GM18511 (cell line): ENCODE results near the gene CHCHD6.
"Not testable (repeated sequence)": the region's sequence is repeated elsewhere in the genome, so short reads cannot be mapped to it uniquely, and the experiment has no call there.

ENCODE experiments used
- ATAC-seq: cut with Tn5 transposase; IDR thresholded peaks from one replicate; pipeline ENCODE4 v1.9.1; 2021; ENCODE audit warnings: mild to moderate bottlenecking, moderate library complexity; ENCODE audit not compliant: unreplicated experiment

CHCHD6 gene

DNA sequence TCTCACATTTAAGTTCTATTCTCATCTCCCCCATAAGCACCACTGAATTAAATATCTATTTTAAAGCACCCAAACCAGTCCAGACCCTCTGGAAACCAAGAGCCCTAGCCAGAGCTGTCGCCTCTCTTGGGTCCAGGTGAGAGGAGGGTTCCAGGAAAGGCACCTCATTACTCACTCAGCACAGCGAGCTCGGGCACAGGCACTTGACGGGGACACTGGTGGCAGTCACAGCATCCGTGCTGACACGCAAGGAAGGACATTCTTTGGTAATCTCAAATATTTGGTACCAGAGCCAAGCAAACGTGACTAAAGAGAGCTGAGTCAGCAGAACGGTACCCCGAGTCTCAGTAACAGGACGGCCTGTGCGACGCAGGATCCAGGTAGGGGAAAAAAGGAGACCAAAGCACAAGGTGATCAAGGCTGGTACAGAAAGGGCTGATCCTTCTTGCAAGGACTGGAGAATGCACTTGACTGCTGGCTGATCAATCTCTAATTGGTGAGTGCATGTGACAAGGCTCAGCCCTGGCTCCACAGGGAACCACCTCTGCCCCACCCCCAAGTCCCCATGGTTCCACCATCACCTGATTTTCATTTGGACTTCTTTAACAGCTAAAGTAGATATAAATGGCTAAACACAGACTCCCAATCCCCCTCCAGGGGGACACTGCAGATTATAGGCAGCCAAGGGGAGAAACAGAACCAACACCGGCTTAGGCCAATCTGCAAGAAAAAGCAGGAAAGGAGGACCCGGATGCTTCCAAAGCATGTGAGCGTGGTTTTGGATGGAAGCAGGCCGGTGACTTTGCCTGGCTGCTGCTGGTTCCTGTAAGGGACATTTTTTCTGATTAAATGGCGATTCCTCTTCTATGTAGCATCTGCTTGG, 61.4 kb downstream of the CHCHD6 start:
- ATAC-seq, result no peak

DNA sequence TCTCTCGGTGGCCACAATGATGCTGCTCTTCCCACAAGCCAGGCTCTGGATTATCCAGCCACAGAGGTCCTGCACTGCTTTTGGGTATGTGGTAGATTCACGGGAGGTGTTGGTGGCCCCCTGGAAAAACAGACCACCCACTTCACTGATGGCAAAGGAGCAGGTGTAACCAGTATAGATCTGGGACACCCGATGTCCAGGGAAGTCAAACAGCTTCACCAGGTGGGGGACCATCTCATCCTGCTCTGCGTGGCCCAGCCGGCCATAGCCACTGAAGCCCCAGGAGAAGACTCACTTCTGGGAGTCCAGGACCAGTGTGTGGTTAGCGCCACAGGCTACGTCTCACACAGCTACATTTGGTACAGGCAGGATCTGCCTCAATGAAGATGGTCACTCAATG, 62.6 kb downstream of the CHCHD6 start:
- no peak for ATAC-seq

DNA sequence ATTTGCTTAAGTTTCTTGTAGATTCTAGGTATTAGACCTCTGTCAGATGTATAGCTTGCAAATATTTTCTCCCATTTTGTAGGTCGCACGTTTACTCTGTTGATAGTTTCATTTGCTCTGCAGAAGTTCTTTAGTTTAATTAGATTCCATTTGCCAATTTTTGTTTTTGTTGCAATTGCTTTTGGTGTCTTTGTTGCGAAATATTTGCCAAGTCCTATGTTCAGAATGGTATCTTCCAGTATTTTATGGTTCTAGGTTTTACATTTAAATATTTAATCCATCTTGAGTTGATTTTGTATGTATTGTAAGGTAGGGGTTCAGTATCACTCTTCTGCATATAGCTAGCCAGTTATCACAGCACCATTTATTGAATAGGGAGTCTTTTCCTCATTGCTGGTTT, 64.9 kb downstream of the CHCHD6 start:
- ATAC-seq, result no peak

DNA sequence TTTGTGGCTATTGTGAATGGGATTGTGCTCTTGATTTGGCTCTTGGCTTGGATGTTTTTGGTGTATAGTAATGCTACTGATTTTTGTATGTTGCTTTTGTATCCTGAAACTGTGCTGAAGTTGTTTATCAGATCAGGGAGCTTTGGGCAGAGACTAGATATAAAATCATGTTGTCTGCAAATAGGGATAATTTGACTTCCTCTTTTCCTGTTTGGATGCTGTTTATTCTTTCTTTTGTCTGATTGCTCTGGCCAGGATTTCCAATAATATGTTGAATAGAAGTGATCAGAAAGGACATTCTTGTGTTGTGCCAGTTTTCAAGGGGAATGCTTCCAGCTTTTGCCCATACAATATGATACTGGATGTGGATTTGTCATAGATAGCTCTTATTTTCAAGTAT, 66.1 kb downstream of the CHCHD6 start:
- no peak for ATAC-seq

DNA sequence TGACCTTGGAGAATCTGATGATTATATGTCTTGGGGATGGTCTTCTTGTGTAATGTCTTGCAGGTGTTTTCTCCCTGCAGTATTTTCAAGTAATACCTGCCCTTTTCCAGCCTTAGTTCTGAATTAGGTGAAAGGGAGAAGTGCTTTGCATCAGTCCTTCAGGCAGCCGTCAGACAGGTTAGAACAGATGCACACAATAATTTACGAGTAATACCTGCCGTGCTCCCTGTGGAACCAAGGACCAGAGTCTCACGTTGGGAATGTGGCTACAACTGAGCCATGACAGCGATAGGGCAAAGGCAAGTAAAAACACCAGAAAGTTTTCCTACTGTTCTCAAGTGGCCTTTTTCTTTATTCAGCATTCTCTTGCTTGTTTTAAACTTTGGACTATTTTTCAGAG, 69.1 kb downstream of the CHCHD6 start:
- no peak for ATAC-seq

DNA sequence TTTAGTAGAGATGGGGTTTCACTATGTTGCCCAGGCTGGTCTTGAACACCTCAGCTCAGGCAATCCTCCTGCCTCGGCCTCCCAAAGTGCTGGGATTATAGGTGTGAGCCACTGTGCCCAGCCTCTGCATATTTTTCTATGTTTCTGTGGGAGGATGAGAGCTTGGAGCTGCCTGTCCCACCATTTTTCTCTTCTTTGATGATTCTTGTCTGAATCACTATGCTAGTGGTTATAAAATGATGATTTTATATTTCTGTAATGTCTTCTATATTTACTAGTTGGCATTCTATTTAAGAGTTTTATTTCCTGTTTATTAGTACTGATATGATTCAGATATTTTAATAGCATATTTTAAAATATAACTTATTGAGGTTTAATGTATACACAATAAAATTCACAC, 69.7 kb downstream of the CHCHD6 start:
- ATAC-seq, result no peak

GRCh38 chr3:126777366-126777765, 73.3 kb downstream of the CHCHD6 start:
- no peak for ATAC-seq

DNA sequence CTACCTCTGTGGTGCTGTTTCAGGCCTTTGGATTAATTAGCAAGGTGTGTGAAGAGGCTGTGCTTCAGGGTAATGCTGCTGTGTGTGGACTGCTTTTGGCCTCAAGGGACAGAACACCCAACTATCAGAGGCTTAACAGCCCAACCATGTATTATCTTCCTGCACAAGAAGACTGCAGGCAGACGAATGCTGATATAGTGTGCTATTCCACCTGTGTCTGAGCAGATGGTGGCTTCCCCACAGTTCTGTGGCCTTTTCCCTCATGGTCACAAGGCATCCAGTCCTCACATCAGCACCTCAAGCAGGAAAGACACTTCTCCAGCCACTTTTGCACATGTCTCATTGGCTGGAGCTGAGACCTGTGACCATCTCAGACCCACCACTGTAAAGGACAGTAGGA, 76.6 kb downstream of the CHCHD6 start:
- no peak for ATAC-seq

GRCh38 chr3:126781406-126781805, 77.4 kb downstream of the CHCHD6 start:
- no peak for ATAC-seq

GRCh38 chr3:126781889-126782491, 78.0 kb downstream of the CHCHD6 start:
- ATAC-seq, result no peak

DNA sequence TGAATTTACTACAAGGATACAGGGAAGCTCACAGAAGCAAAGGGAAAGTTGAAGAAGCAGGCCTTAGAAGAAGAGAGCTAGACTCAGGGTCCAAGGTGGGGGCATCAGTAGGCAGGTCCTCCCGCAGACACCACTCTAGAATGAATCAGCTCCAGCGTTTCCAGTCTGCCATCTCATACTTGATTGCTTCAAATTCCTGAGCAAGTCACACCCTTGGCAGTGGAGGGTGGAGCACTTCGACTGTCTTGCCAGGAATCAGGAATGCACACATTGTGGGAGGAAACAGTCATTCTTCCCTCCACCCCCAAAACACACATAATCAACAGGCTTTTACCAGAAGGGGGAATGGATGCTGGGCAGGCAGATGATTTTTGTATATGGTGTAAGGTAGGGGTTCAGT, 78.5 kb downstream of the CHCHD6 start:
- ATAC-seq, result no peak

DNA sequence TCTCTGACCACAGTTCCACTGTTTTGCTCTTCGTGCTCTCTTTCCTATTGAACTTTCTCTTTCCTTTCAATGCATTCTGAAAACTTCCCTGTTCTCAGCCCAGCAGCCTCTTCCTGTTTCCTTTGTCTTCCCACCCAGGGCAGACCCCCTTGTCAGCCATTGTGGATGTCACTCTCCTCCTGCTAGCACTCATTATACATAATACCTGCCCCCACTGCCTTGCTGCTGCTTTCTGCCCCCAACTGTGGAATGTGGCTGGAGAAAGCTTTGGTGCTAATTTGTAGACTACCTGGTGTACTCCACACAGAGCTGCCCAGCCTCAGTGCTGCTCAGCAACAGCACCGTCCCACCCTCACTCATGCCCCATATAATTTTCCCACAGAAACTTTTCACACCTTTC, 80.2 kb downstream of the CHCHD6 start:
- no peak for ATAC-seq

DNA sequence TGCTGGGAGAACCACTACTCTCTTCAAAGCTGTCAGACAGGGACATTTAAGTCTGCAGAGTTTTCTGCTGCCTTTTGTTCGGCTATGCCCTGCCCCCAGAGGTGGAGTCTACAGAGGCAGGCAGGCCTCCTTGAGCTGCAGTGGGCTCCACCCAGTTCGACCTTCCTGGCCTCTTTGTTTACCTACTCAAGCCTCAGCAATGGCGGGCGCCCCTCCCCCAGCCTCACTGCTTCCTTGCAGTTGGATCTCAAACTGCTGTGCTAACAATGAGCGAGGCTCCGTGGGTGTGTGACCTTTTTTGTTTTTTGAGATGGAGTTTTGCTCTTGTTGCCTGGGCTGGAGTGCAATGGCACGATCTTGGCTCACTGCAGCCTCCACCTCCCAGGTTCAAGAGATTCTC, 87.3 kb downstream of the CHCHD6 start:
- not testable (repeated sequence) for ATAC-seq

- no peak for ATAC-seq
Measured at GRCh38 chr3:126792998-126793397, 89.0 kb downstream of the CHCHD6 start.

DNA sequence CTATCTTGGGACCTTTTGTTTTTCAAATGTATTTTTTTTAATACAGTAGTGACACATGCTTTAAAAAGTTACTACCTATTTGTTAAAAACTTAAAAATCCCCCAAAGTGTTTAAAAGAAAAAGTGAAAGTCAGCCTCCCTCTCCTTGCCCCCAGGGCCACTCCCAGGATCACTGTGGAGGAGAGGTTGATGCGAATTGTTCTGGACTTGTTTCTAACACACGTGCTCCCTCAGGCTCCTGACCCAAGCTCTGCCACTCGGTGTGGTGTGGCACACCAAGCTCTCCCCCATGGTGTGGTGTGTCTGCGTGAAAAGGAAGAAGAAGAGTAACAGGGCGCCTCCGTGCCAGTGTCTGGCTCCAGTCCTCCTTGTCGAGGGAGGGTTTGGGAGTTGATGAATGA, 93.5 kb downstream of the CHCHD6 start:
- no peak for ATAC-seq

DNA sequence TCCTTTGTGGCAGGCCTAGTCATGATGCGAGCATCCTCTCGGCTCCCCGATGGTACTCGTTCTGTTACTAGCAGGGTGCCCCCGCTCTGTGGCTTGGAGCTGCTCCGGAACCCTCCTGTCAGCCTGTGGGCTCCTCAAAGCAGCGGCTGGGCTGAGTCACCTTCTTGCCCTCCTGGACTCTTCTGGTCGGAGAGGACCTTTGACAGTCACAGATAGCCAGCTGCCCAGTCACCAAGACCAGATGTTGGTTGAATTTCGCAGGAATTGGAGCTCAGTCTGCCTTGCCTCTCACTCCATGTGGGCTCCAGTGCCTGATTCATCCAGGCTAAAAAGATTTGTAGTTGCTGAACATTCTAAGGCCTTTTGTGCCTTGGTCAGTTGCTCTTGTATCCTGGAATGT, 94.5 kb downstream of the CHCHD6 start:
- ATAC-seq, result no peak

DNA sequence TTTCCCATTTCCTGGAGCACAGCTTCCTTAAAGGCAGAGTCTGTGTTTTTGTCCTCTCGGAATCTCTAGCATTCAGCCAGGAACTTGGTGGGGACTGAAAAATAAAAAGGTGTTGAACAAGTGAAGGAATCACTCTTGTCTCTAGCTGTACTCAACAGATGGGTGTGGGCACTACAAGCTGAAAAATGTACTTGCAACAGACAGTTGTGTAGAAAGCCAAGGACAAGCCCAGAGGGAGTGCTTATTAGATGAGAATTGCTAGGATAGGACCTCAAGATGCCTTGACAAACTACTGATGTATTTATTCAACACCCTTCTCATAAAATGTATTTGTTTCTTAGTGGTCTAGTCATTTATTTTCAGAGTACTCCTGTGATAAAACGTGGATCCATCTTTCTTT, 95.1 kb downstream of the CHCHD6 start:
- ATAC-seq, result no peak

GRCh38 chr3:126801312-126801711, 97.3 kb downstream of the CHCHD6 start:
- ATAC-seq, result not testable (repeated sequence)

GRCh38 chr3:126807795-126808194, 103.8 kb downstream of the CHCHD6 start:
- no peak for ATAC-seq

- ATAC-seq, result no peak
Measured at GRCh38 chr3:126811530-126811929, 107.5 kb downstream of the CHCHD6 start.

- ATAC-seq, result no peak
Measured at GRCh38 chr3:126816298-126816697, 112.3 kb downstream of the CHCHD6 start.

DNA sequence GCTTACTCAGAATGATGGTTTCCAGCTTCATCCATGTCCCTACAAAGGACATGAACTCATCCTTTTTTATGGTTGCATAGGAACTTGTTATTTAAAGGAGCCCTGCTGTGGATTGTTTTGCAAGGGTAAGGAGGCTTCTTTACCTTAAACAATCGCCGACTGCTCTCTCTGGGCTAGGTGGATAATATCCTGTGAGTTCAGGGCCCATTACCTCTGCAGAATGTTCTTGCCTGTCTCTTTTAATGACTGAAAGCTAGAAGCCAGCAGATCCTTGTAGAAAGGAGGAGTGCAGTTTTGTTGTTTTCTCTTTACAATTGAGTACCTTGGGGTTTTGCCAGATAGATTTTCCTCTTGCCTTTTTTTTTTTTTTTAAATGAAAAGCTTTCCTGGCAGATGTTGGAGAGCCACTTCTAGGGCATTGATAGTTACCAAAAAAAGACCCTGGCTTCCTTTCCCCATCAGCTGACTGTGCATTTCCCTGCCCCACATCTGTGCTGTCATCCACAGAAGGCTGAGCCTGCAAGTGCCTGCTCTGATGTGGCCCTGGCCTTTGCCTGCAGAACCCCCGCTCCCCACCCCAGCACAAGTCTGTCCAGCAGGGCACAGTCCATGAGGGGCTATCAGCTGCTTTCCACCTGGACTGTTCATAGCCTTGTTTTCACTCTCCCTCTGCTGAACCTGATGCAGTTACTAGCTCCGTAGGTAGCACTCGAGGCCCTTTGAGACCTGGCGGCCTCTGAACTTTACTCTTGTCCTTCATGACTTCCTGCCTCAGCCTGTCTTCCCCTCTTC, 113.1 kb downstream of the CHCHD6 start:
- no peak for ATAC-seq
